GM18951 (cell line): ENCODE measurements around the gene SLFN11.
"Not testable (repeated sequence)": the region's sequence is repeated elsewhere in the genome, so short reads cannot be mapped to it uniquely, and the experiment has no call there.

Experiments
- POLR2A ChIP-seq: IDR thresholded peaks from 4 replicates; pipeline ENCODE4 v1.6.1; 2011; ENCODE audit warnings: mild to moderate bottlenecking; ENCODE audit not compliant: insufficient read length, insufficient read depth; ENCODE audit errors: extremely low read depth
- in situ Hi-C: fragments of 300-500 bp; cut with MboI; formaldehyde crosslinking; loops from one replicate; pipeline ENCODE4 v1.12.0; 2022; ENCODE audit warnings: low sequenced_read_pairs, mixed read lengths, inconsistent platforms; ENCODE audit not compliant: unreplicated experiment

SLFN11 gene

DNA sequence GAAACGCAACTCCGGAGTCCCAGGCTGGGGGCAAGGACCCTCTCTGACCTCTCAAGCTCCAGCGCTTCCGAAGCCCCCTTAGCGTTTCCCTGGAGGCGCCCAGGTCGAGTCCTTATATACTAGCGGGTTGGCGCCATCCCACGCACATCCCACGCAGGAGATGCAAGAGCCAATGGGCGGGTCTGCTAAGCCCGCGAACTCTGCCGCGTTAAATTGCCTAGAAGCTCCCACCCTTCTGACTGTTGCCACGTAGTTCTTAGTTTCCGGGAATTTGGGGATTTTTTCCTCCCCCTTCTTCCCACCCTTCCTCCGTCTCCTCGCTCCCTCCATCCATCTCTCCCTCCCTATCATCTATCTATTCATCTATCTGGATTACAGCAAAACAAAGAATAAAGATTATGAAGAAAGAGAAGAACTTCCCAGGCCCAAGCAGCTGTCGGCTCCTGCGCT is at the start of gene SLFN11:
TSS of gene SLFN11 (minus strand) at position 88 of the 450 bp plus-strand sequence. CDS start 9,814 bp downstream, outside the sequence.
- in situ Hi-C loops, result no loop called here
- TF ChIP-seq POLR2A, result peak; percentile 98

GRCh38 chr17:35421069-35421468 is 47.6 kb upstream of the SLFN11 start:
- in situ Hi-C loops, result not testable (repeated sequence)

DNA sequence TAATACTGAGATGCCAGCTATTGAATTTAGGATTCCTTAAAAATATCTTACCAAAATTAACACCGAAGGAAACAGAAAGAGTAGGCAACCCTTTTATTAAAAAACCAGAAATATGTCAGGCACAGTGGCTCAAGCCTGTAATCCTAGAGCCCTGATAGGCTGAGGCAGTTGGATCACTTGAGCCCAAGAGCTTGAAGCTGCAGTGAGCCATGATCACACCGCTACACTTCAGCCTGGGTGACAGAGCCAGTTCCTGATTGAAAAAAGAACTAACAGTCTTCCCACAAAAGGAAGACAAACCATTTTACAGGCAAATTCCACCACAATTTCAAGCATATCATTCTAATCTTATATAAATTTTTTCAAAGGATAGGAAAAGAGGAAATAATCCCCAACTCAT is 43.2 kb upstream of the SLFN11 start:
- in situ Hi-C loops, result no loop called here

DNA sequence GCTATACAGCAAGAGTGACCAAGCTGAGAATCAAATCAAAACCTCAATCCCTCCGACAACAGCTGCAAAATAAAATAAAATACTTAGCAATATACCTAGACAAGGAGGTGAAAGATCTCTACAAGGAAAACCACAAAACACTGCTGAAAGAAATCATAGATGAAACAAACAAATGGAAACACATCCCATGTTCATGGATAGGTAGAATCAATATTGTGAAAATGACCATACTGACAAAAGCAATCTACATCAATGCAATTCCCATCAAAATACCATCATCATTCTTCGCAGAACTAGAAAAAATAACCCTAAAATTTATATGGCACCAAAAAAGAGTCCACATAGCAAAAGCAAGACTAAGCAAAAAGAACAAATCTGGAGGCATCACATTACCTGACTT is 41.3 kb upstream of the SLFN11 start:
- in situ Hi-C loops, result not testable (repeated sequence)

More for the DNA sequence above, 43.2 kb upstream of the SLFN11 start:
- TF ChIP-seq POLR2A, result no peak

GRCh38 chr17:35414247-35414646 is 40.8 kb upstream of the SLFN11 start:
- TF ChIP-seq POLR2A, result no peak
- in situ Hi-C loops, result no loop called here

GRCh38 chr17:35407531-35407930 is 34.1 kb upstream of the SLFN11 start:
- no peak for TF ChIP-seq POLR2A
- in situ Hi-C loops, result no loop called here

DNA sequence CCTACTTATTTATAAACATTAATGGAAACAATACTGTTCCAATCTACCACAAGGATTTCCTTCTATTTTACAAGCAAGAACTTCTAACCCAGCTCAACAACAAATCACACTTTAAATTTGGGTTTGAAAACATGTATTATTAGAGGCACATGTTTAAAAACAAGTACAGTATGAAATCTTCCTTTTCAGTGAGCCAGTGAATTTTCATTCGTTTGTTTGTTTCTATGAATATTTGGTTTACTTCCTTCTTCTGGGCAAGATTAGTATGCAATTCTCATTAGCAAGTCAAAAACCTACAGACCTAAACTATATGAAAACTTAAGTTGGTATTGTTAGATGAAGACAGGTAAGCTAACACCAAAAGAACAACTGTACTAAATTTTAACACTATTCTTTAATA is 33.1 kb upstream of the SLFN11 start:
- in situ Hi-C loops, result no loop called here
- TF ChIP-seq POLR2A, result no peak

GRCh38 chr17:35404360-35404759 is 30.9 kb upstream of the SLFN11 start:
- in situ Hi-C loops, result no loop called here
- TF ChIP-seq POLR2A, result no peak

- in situ Hi-C loops, result not testable (repeated sequence)
These were observed 20.4 kb upstream of the SLFN11 start for GRCh38 chr17:35393783-35394182.

DNA sequence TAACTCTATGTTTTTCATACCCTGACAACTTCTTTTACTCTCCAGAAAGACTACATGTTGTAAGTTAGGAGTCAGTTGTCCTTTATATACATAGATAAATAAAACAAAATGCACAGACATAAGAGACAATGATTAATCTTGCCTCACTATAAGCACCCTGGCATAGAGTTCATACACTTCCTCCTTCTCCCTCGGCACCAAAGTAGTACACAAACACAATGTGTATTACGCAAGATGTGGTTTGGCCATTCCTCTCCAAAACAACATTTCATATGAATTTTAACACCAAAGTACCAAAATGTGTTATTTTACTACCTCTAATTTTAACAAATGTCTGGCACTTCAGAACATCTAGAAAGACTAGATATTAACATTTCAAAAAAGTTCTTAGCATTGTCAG is 17.2 kb upstream of the SLFN11 start:
- TF ChIP-seq POLR2A, result no peak
- in situ Hi-C loops, result no loop called here

DNA sequence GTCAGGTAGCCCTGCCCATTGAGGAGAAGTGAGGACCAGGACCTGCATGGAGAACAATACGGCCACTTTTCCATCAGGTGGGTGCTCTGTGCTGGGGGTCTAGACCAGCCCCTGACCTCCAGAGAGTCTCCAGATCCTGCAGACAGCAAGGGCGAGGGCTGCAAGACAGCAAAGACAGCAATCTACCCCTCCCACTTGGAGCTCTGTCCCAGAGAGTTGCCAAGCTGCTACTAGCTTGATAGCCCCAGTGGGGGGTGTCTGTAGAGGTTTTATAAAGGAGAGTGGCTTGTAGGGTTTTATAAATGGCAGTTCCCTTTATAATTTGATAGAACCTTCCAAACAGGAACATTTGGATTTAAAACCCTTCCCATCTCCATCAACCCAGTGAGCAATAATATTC is 16.7 kb upstream of the SLFN11 start:
- in situ Hi-C loops, result no loop called here
- TF ChIP-seq POLR2A, result no peak

DNA sequence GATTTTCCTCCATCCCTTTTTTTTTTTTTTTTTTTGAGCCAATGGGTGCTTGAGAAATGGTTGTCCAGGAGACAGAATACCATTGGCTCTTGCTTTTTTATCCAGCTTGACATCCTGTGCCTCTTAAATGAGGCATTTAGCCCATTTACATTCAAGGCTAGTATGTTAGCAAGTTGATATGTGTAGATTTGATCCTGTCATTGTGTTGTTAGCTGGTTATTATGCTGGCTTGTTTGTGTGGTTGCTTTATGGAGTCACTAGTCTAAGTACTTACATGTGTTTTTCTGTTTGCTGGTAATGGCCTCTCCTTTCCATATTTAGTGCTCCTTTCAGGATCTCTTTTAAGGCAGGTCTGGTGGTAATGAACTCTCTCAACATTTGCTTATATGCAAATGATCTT is 14.1 kb upstream of the SLFN11 start:
- no peak for TF ChIP-seq POLR2A
- in situ Hi-C loops, result no loop called here

DNA sequence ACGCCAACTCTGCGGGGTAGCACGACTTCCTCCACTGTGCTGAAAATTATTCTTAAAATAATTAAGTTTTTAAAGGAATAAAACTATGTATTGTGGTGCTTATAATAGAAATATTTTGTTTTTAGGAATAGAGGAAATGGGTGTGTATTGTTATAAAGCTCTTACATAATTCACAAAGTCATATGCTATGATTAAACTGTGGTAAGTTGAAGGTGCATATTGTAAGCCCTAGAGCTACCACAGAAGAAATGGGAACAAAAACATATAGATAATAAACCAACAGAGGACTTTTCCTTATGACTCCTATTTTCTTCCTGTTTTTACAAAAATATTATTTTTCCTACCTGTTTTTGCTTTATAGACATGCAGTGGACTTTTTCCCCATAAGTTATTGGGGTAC is 4.3 kb upstream of the SLFN11 start:
- TF ChIP-seq POLR2A, result no peak
- in situ Hi-C loops, result no loop called here

DNA sequence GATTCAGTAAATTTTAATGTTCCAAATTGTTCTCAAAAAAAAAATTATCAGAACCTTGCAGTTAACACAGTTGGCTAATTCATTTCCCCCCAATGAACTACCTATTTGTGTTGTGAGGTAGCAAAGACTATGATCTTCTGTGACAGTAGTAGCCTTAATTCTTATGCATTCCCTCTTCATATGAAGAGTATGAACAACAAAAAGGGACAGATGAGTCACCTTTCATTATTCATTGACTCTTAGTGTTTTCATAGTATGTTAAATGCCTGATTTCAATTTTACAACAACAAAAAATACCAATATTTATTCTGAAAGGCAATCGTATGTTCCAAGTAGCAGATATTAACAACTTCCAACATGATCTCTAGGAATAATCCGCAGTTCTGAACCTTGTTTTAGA is 3.6 kb upstream of the SLFN11 start:
- TF ChIP-seq POLR2A, result no peak
- in situ Hi-C loops, result no loop called here

- TF ChIP-seq POLR2A, result no peak
- in situ Hi-C loops, result no loop called here
These were observed 2.8 kb upstream of the SLFN11 start for GRCh38 chr17:35376245-35376644.
